Measurements from ENCODE around the gene TMPRSS9. TPM values are rescaled to one million over a fixed set of nuclear protein-coding genes. Genes with fewer than 3 reads are reported as not detected.

TMPRSS9 gene
- total and polyA plus RNA-seq, 2 of the 13 experiments (the other 11 are each of a cell fraction or from before 2014, with no cell fraction given) = 2.5 to 5.2 TPM

- TF ChIP-seq ZNF331 (CRISPR knock-in tag; IDR thresholded peaks at IDR 0.05) = peak; percentile 81; the same call in 1 of the 2 replicates
- TF ChIP-seq LBX2 (CRISPR knock-in tag; IDR thresholded peaks at IDR 0.05; ENCODE audit: borderline replicate concordance) = no peak
- TF ChIP-seq ZBTB26 (CRISPR knock-in tag; IDR thresholded peaks at IDR 0.05; ENCODE audit: borderline replicate concordance) = peak; percentile 100
- TF ChIP-seq ZNF232 (CRISPR knock-in tag; IDR thresholded peaks at IDR 0.05; ENCODE audit: borderline replicate concordance) = peak; percentile 51; the same call in 1 of the 2 replicates
- TF ChIP-seq JUN (CRISPR knock-in tag; IDR thresholded peaks at IDR 0.05) = peak; percentile 69
- TF ChIP-seq TFE3 (CRISPR knock-in tag; IDR thresholded peaks at IDR 0.05) = peak; percentile 56; the same call in 1 of the 2 replicates
- TF ChIP-seq, protein P1, sequence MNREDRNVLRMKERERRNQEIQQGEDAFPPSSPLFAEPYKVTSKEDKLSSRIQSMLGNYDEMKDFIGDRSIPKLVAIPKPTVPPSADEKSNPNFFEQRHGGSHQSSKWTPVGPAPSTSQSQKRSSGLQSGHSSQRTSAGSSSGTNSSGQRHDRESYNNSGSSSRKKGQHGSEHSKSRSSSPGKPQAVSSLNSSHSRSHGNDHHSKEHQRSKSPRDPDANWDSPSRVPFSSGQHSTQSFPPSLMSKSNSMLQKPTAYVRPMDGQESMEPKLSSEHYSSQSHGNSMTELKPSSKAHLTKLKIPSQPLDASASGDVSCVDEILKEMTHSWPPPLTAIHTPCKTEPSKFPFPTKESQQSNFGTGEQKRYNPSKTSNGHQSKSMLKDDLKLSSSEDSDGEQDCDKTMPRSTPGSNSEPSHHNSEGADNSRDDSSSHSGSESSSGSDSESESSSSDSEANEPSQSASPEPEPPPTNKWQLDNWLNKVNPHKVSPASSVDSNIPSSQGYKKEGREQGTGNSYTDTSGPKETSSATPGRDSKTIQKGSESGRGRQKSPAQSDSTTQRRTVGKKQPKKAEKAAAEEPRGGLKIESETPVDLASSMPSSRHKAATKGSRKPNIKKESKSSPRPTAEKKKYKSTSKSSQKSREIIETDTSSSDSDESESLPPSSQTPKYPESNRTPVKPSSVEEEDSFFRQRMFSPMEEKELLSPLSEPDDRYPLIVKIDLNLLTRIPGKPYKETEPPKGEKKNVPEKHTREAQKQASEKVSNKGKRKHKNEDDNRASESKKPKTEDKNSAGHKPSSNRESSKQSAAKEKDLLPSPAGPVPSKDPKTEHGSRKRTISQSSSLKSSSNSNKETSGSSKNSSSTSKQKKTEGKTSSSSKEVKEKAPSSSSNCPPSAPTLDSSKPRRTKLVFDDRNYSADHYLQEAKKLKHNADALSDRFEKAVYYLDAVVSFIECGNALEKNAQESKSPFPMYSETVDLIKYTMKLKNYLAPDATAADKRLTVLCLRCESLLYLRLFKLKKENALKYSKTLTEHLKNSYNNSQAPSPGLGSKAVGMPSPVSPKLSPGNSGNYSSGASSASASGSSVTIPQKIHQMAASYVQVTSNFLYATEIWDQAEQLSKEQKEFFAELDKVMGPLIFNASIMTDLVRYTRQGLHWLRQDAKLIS (CRISPR knock-in tag; IDR thresholded peaks at IDR 0.05) = no peak
- TF ChIP-seq FOSL1 (CRISPR knock-in tag; IDR thresholded peaks at IDR 0.05; ENCODE audit: borderline replicate concordance) = no peak
- TF ChIP-seq GTF3A (CRISPR knock-in tag; conservative IDR thresholded peaks at IDR 0.05) = peak; percentile 80; the same call in 1 of the 2 replicates
- no peak for TF ChIP-seq TOE1 (CRISPR knock-in tag; IDR thresholded peaks at IDR 0.05)
- TF ChIP-seq ZNF205 (CRISPR knock-in tag; IDR thresholded peaks at IDR 0.05) = 0 out of 2 replicates have a peak, but pooled peaks have one; percentile 41
- 0 out of 2 replicates have a peak, but pooled peaks have one; percentile 59 for TF ChIP-seq SP140L (CRISPR knock-in tag; IDR thresholded peaks at IDR 0.05; ENCODE audit: borderline replicate concordance)
- TF ChIP-seq POLR2A (IDR thresholded peaks at IDR 0.05; ENCODE audit: insufficient read depth in 1 of 2, low read depth in 2 of 2, low read length in 2 of 2) = no peak
- TF ChIP-seq CHCHD3 (CRISPR knock-in tag; IDR thresholded peaks at IDR 0.05) = no peak
- TF ChIP-seq ZNF747 (CRISPR knock-in tag; IDR thresholded peaks at IDR 0.05; ENCODE audit: borderline replicate concordance) = peak; percentile 77
- peak; percentile 38; the same call in 1 of the 2 replicates for TF ChIP-seq ZNF607 (CRISPR knock-in tag; IDR thresholded peaks at IDR 0.05; ENCODE audit: borderline replicate concordance)
- peak; percentile 78 for TF ChIP-seq ZNF543 (CRISPR knock-in tag; IDR thresholded peaks at IDR 0.05)
- no peak for TF ChIP-seq ZNF883 (CRISPR knock-in tag; IDR thresholded peaks at IDR 0.05; ENCODE audit: not compliant biosample characterization)
- TF ChIP-seq, protein P2, sequence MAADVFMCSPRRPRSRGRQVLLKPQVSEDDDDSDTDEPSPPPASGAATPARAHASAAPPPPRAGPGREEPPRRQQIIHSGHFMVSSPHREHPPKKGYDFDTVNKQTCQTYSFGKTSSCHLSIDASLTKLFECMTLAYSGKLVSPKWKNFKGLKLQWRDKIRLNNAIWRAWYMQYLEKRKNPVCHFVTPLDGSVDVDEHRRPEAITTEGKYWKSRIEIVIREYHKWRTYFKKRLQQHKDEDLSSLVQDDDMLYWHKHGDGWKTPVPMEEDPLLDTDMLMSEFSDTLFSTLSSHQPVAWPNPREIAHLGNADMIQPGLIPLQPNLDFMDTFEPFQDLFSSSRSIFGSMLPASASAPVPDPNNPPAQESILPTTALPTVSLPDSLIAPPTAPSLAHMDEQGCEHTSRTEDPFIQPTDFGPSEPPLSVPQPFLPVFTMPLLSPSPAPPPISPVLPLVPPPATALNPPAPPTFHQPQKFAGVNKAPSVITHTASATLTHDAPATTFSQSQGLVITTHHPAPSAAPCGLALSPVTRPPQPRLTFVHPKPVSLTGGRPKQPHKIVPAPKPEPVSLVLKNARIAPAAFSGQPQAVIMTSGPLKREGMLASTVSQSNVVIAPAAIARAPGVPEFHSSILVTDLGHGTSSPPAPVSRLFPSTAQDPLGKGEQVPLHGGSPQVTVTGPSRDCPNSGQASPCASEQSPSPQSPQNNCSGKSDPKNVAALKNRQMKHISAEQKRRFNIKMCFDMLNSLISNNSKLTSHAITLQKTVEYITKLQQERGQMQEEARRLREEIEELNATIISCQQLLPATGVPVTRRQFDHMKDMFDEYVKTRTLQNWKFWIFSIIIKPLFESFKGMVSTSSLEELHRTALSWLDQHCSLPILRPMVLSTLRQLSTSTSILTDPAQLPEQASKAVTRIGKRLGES (CRISPR knock-in tag; IDR thresholded peaks at IDR 0.05; ENCODE audit: borderline replicate concordance) = peak; percentile 75; the same call in 1 of the 2 replicates
These were observed 102.8 kb downstream of the TMPRSS9 start (continued) for GRCh38 chr19:2462635-2463421.
